HUES64 (cell line): Measurements from ENCODE around the gene CFAP298.

Experiments
- H3K27ac ChIP-seq: 2 replicates; pipeline ENCODE4 v1.7.0; 2013; ENCODE audit warnings: low read depth, low read length, inconsistent platforms
- H3K27me3 ChIP-seq: 2 replicates; pipeline ENCODE4 v1.6.1; 2013; ENCODE audit warnings: mild to moderate bottlenecking, low read length; ENCODE audit not compliant: insufficient read depth
- H3K36me3 ChIP-seq: 2 replicates; pipeline ENCODE4 v1.6.1; 2013; ENCODE audit warnings: mild to moderate bottlenecking, low read length; ENCODE audit not compliant: insufficient read depth
- H3K4me1 ChIP-seq: 2 replicates; pipeline ENCODE4 v1.6.1; 2013; ENCODE audit warnings: mild to moderate bottlenecking, low read length, moderate library complexity; ENCODE audit not compliant: insufficient read depth
- H3K4me3 ChIP-seq: 2 replicates; pipeline ENCODE4 v1.5.1; 2013; ENCODE audit warnings: mild to moderate bottlenecking, low read length, moderate library complexity
- H3K9ac ChIP-seq: 2 replicates; pipeline ENCODE4 v1.6.1; 2013; ENCODE audit warnings: mild to moderate bottlenecking, low read depth, low read length
- H3K9me3 ChIP-seq: 2 replicates; pipeline ENCODE4 v1.6.1; 2013; ENCODE audit warnings: low read depth, low read length; ENCODE audit not compliant: insufficient read depth
- WGBS: fragments of 150-250, 120-280 bp; methylation state at CpG from one replicate; pipeline ENCODE4 v1.1.7; 2013; ENCODE audit warnings: missing lambda C conversion rate; 5-methylcytosine and 5-hydroxymethylcytosine counted together

The CFAP298 gene

GRCh38 chr21:32597205-32597604 lies 15.0 kb downstream of the CFAP298 start:
- peaks cover 30% of the 10 kb centered on the region for H3K36me3 ChIP-seq
- no peaks in the 10 kb centered on the region for H3K27me3 ChIP-seq
- no peak overlapping the region for H3K4me3 ChIP-seq
- H3K9ac ChIP-seq, result no peak overlapping the region
- 93% methylated on average over 6 of the region's 6 CpGs for WGBS
- H3K9me3 ChIP-seq, result no peaks in the 10 kb centered on the region
- H3K4me1 ChIP-seq, result no peaks in the 10 kb centered on the region; the same call in 1 of the 2 replicates
- no peak overlapping the region for H3K27ac ChIP-seq

- 92% methylated on average over 11 of the region's 11 CpGs for WGBS
- Histone ChIP-seq H3K27ac (no peak overlapping the region), H3K4me1 (no peaks in the 10 kb centered on the region; the same call in 1 of the 2 replicates)
Observed at GRCh38 chr21:32595431-32595830, 16.7 kb downstream of the CFAP298 start.

GRCh38 chr21:32593690-32594089 lies 18.5 kb downstream of the CFAP298 start:
- no peaks in the 10 kb centered on the region for H3K9me3 ChIP-seq
- no peak overlapping the region for H3K27ac ChIP-seq
- H3K4me1 ChIP-seq, result no peaks in the 10 kb centered on the region
- H3K4me3 ChIP-seq, result no peak overlapping the region
- no peak overlapping the region for H3K9ac ChIP-seq
- 97% methylated on average over 4 of the region's 8 CpGs for WGBS
- 0 out of 2 replicates have a peak, but pooled peaks cover 2% of the 10 kb centered on the region for H3K36me3 ChIP-seq
- H3K27me3 ChIP-seq, result no peaks in the 10 kb centered on the region

More at GRCh38 chr21:32595431-32595830, 16.7 kb downstream of the CFAP298 start:
- H3K36me3 ChIP-seq, result peaks cover 19% of the 10 kb centered on the region
- no peak overlapping the region for H3K9ac ChIP-seq
- no peak overlapping the region for H3K4me3 ChIP-seq
- H3K27me3 ChIP-seq, result no peaks in the 10 kb centered on the region
- no peaks in the 10 kb centered on the region for H3K9me3 ChIP-seq

- H3K27me3 ChIP-seq, result no peaks in the 10 kb centered on the region
- no peaks in the 10 kb centered on the region for H3K9me3 ChIP-seq
- no peaks in the 10 kb centered on the region for H3K36me3 ChIP-seq
- no peak overlapping the region for H3K9ac ChIP-seq
- no peak overlapping the region for H3K27ac ChIP-seq
- 87% methylated on average over 10 of the region's 10 CpGs for WGBS
- H3K4me1 ChIP-seq, result no peaks in the 10 kb centered on the region
- H3K4me3 ChIP-seq, result no peak overlapping the region
Observed at GRCh38 chr21:32592929-32593502, 19.2 kb downstream of the CFAP298 start.

GRCh38 chr21:32590130-32590529 lies 22.0 kb downstream of the CFAP298 start:
- Histone ChIP-seq H3K4me1 (no peaks in the 10 kb centered on the region), H3K27me3 (no peaks in the 10 kb centered on the region), H3K9me3 (no peaks in the 10 kb centered on the region), H3K4me3 (no peak overlapping the region), H3K9ac (no peak overlapping the region), H3K36me3 (no peaks in the 10 kb centered on the region), H3K27ac (no peak overlapping the region)
- 85% methylated on average over 4 of the region's 4 CpGs for WGBS

GRCh38 chr21:32587651-32588050 lies 24.5 kb downstream of the CFAP298 start:
- Histone ChIP-seq H3K9me3 (no peaks in the 10 kb centered on the region), H3K27ac (no peak overlapping the region), H3K36me3 (no peaks in the 10 kb centered on the region), H3K4me1 (no peaks in the 10 kb centered on the region), H3K9ac (no peak overlapping the region), H3K27me3 (no peaks in the 10 kb centered on the region), H3K4me3 (no peak overlapping the region)
- 94% methylated on average over 3 of the region's 5 CpGs for WGBS

- Histone ChIP-seq H3K4me1 (no peaks in the 10 kb centered on the region), H3K27me3 (no peaks in the 10 kb centered on the region), H3K9me3 (no peaks in the 10 kb centered on the region), H3K9ac (no peak overlapping the region), H3K27ac (no peak overlapping the region), H3K36me3 (no peaks in the 10 kb centered on the region), H3K4me3 (no peak overlapping the region)
- WGBS, result 85% methylated on average over 13 of the region's 13 CpGs
Observed at GRCh38 chr21:32587120-32587519, 25.1 kb downstream of the CFAP298 start.

- no peaks in the 10 kb centered on the region for H3K4me1 ChIP-seq
- H3K27ac ChIP-seq, result no peak overlapping the region
- 93% methylated on average over 9 of the region's 9 CpGs for WGBS
- no peak overlapping the region for H3K4me3 ChIP-seq
- H3K27me3 ChIP-seq, result no peaks in the 10 kb centered on the region
- no peaks in the 10 kb centered on the region for H3K9me3 ChIP-seq
- H3K9ac ChIP-seq, result no peak overlapping the region
- no peaks in the 10 kb centered on the region for H3K36me3 ChIP-seq
Observed at GRCh38 chr21:32585970-32586369, 26.2 kb downstream of the CFAP298 start.

GRCh38 chr21:32585042-32585710 lies 27.0 kb downstream of the CFAP298 start, which contains the start of gene TCP10L:
Gene TCP10L, minus strand, starts transcription at chr21:32585523. Its CDS starts 1,219 bp downstream, at chr21:32584304.
- 90% methylated on average over 17 of the region's 17 CpGs for WGBS
- Histone ChIP-seq H3K9ac (no peak within 1 kb of the TSS), H3K4me3 (no peak within 1 kb of the TSS), H3K27ac (no peak within 1 kb of the TSS), H3K9me3 (no peaks in the 10 kb centered on the region), H3K4me1 (no peaks in the 10 kb centered on the region), H3K27me3 (no peaks in the 10 kb centered on the region), H3K36me3 (no peaks in the 10 kb centered on the region)

- H3K36me3 ChIP-seq, result no peaks in the 10 kb centered on the region
- H3K4me3 ChIP-seq, result no peak overlapping the region
- H3K4me1 ChIP-seq, result no peaks in the 10 kb centered on the region
- no peak overlapping the region for H3K9ac ChIP-seq
- WGBS, result 92% methylated on average over 8 of the region's 8 CpGs
- no peaks in the 10 kb centered on the region for H3K27me3 ChIP-seq
- no peaks in the 10 kb centered on the region for H3K9me3 ChIP-seq
- no peak overlapping the region for H3K27ac ChIP-seq
Observed at GRCh38 chr21:32584472-32584871, 27.7 kb downstream of the CFAP298 start.

GRCh38 chr21:32581732-32582131 lies 30.4 kb downstream of the CFAP298 start:
- H3K27me3 ChIP-seq, result 0 out of 2 replicates have a peak, but pooled peaks cover 3% of the 10 kb centered on the region
- no peaks in the 10 kb centered on the region for H3K4me1 ChIP-seq
- H3K9ac ChIP-seq, result no peak overlapping the region
- WGBS, result 95% methylated on average over 13 of the region's 13 CpGs
- no peak overlapping the region for H3K27ac ChIP-seq
- H3K36me3 ChIP-seq, result no peaks in the 10 kb centered on the region
- no peak overlapping the region for H3K4me3 ChIP-seq
- no peaks in the 10 kb centered on the region for H3K9me3 ChIP-seq
